ENCODE data around the gene TGFBR1.
"Not testable (repeated sequence)": the region's sequence is repeated elsewhere in the genome, so short reads cannot be mapped to it uniquely, and the experiment has no call there.

The TGFBR1 gene

DNA sequence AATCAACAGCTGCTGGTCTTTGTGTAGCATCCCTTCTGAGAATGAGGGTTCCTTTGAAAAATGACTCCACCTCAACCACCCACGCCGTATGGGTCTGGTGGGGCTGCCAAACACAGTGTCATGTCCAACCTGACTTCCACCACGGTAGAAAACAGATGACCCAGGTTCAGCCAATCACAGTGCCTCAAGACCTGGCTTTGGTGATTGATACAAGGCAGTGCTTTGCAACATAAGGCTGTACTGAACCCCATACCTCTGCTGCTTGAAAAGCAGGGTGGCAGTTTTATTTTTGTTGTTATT, 11.5 kb upstream of the TGFBR1 start:
- Histone ChIP-seq H3K4me1 (ENCODE audit: control insufficient read depth, insufficient read depth, low read length) (peaks cover 16% of the 10 kb centered on the region), H3K27me3 (ENCODE audit: control insufficient read depth, insufficient read depth, low read length, poor library complexity, severe bottlenecking) (no peaks in the 10 kb centered on the region), H3K36me3 (ENCODE audit: control insufficient read depth, insufficient read depth, low read length) (no peaks in the 10 kb centered on the region), H3K4me3 (ENCODE audit: insufficient read depth, low read depth, low read length) (no peak overlapping the region), H3K9me3 (ENCODE audit: control insufficient read depth, low read length) (no peaks in the 10 kb centered on the region), H3K27ac (ENCODE audit: insufficient read depth, low read depth, low read length, poor library complexity, severe bottlenecking) (no peak overlapping the region)
- 91 to 93% methylated on average over 3 of the region's 3 CpGs for WGBS, 2 experiments

DNA sequence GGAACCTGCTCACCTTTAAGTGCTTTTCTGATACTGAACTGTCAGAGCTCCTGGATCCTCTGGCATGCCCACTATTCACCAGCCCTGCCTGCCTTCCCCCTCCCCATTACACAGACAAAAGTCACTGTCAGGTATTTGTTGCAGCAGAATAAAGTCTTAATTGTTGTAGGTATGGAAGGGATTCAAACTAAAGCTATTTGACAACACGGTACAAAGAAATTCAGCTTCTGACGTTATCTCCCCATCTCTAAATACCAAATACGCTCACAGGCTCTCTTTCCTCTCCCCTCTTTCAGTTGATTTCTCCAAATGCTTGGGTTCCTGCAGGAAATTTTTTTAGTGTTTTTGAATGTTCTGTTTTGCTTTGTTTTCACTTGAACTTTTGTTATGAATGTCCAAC, 9.3 kb upstream of the TGFBR1 start:
- peaks cover 16% of the 10 kb centered on the region for H3K4me1 ChIP-seq (ENCODE audit: control insufficient read depth, insufficient read depth, low read length)
- no peaks in the 10 kb centered on the region for H3K36me3 ChIP-seq (ENCODE audit: control insufficient read depth, insufficient read depth, low read length)
- H3K9me3 ChIP-seq (ENCODE audit: control insufficient read depth, low read length) = no peaks in the 10 kb centered on the region
- no peaks in the 10 kb centered on the region for H3K27me3 ChIP-seq (ENCODE audit: control insufficient read depth, insufficient read depth, low read length, poor library complexity, severe bottlenecking)
- no peak overlapping the region for H3K27ac ChIP-seq (ENCODE audit: insufficient read depth, low read depth, low read length, poor library complexity, severe bottlenecking)
- WGBS, 2 experiments = 64 to 82% methylated on average over 3 of the region's 3 CpGs
- no peak overlapping the region for H3K4me3 ChIP-seq (ENCODE audit: insufficient read depth, low read depth, low read length)

DNA sequence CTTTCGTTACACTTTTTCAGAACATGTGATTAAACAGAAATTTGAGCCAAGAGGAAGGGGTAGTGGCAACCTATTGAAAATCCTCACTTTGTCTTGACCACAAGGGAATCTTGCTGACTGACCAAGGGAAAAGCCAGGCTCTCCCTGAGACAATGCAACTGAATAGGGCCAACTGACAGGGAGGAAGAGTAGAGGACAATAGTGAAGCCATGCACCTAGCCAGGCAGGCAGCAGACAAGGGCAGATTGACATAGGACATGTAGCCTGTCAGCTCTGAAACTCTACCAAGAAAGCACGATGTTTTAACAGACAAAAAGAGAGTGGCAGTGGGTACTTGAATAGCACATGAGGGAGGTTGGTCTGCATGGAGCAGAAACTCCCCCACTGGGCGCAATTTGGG, 8.5 kb upstream of the TGFBR1 start:
- Histone ChIP-seq H3K4me1 (ENCODE audit: control insufficient read depth, insufficient read depth, low read length) (peaks cover 16% of the 10 kb centered on the region), H3K4me3 (ENCODE audit: insufficient read depth, low read depth, low read length) (no peak overlapping the region), H3K27ac (ENCODE audit: insufficient read depth, low read depth, low read length, poor library complexity, severe bottlenecking) (peak overlapping the region; percentile 56), H3K36me3 (ENCODE audit: control insufficient read depth, insufficient read depth, low read length) (no peaks in the 10 kb centered on the region), H3K9me3 (ENCODE audit: control insufficient read depth, low read length) (no peaks in the 10 kb centered on the region), H3K27me3 (ENCODE audit: control insufficient read depth, insufficient read depth, low read length, poor library complexity, severe bottlenecking) (no peaks in the 10 kb centered on the region)
- 50 to 51% methylated on average over 3 of the region's 3 CpGs for WGBS, 2 experiments

- H3K27ac ChIP-seq (ENCODE audit: insufficient read depth, low read depth, low read length, poor library complexity, severe bottlenecking); H3K27me3 ChIP-seq (ENCODE audit: control insufficient read depth, insufficient read depth, low read length, poor library complexity, severe bottlenecking); H3K36me3 ChIP-seq (ENCODE audit: control insufficient read depth, insufficient read depth, low read length); H3K9me3 ChIP-seq (ENCODE audit: control insufficient read depth, low read length); H3K4me3 ChIP-seq (ENCODE audit: insufficient read depth, low read depth, low read length): not testable (repeated sequence)
- WGBS, 2 experiments = 90 to 92% methylated on average over 4 of the region's 5 CpGs
- H3K4me1 ChIP-seq (ENCODE audit: control insufficient read depth, insufficient read depth, low read length) = peaks cover 26% of the 10 kb centered on the region
Measured at GRCh38 chr9:99099806-99100585, 4.9 kb upstream of the TGFBR1 start.

DNA sequence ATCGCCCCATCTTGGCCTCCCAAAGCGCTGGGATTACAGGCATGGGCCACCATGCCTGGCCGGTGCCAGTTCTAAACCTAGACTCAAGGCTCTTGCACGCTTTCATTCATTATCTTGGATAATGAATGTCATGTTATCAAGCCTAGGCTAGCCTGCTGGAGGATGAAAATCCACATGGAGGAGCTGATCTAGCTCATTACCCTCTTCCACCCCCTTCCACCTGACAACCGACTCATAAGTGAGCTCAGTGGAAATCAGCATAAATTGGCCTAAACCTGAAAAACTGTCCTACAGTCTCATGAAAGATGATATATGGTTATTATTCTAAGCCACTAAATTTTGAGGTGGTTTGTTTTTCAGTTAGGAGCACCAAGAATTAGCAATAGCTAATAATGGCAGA, 3.6 kb upstream of the TGFBR1 start:
- whole genome bisulfite sequencing, 2 experiments = 94 to 96% methylated on average over 5 of the region's 5 CpGs

DNA sequence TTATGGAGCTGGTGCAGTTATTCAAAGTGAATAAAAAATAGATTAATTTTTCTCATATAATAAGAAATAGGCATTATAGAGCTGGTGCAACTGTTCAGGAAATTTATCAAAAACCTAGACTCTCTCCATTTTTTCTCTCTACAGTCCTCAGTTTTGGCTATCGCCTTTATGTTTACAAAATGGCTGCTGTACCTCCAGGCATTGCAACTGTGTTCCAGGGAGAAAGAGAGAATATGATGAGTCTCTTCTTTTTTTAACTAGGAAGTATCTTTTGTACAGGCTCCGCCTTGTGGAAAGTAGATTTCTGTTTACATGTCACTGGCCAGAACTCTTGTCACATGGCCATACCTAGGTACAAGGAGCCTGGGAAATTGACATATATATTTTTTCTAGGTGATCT, 3.1 kb upstream of the TGFBR1 start:
- H3K36me3 ChIP-seq (ENCODE audit: control insufficient read depth, insufficient read depth, low read length) = no peaks in the 10 kb centered on the region
- H3K4me1 ChIP-seq (ENCODE audit: control insufficient read depth, insufficient read depth, low read length) = peaks cover 15% of the 10 kb centered on the region
- H3K4me3 ChIP-seq (ENCODE audit: insufficient read depth, low read depth, low read length) = no peak overlapping the region
- H3K27ac ChIP-seq (ENCODE audit: insufficient read depth, low read depth, low read length, poor library complexity, severe bottlenecking) = no peak overlapping the region
- H3K27me3 ChIP-seq (ENCODE audit: control insufficient read depth, insufficient read depth, low read length, poor library complexity, severe bottlenecking) = peaks cover 5% of the 10 kb centered on the region
- 90% methylated on average over 2 of the region's 2 CpGs for WGBS, 2 experiments
- no peaks in the 10 kb centered on the region for H3K9me3 ChIP-seq (ENCODE audit: control insufficient read depth, low read length)

More for the DNA sequence above, 3.6 kb upstream of the TGFBR1 start:
- peaks cover 20% of the 10 kb centered on the region for H3K4me1 ChIP-seq (ENCODE audit: control insufficient read depth, insufficient read depth, low read length)
- H3K36me3 ChIP-seq (ENCODE audit: control insufficient read depth, insufficient read depth, low read length) = no peaks in the 10 kb centered on the region
- no peak overlapping the region for H3K27ac ChIP-seq (ENCODE audit: insufficient read depth, low read depth, low read length, poor library complexity, severe bottlenecking)
- no peak overlapping the region for H3K4me3 ChIP-seq (ENCODE audit: insufficient read depth, low read depth, low read length)
- H3K27me3 ChIP-seq (ENCODE audit: control insufficient read depth, insufficient read depth, low read length, poor library complexity, severe bottlenecking) = peaks cover 5% of the 10 kb centered on the region
- no peaks in the 10 kb centered on the region for H3K9me3 ChIP-seq (ENCODE audit: control insufficient read depth, low read length)

DNA sequence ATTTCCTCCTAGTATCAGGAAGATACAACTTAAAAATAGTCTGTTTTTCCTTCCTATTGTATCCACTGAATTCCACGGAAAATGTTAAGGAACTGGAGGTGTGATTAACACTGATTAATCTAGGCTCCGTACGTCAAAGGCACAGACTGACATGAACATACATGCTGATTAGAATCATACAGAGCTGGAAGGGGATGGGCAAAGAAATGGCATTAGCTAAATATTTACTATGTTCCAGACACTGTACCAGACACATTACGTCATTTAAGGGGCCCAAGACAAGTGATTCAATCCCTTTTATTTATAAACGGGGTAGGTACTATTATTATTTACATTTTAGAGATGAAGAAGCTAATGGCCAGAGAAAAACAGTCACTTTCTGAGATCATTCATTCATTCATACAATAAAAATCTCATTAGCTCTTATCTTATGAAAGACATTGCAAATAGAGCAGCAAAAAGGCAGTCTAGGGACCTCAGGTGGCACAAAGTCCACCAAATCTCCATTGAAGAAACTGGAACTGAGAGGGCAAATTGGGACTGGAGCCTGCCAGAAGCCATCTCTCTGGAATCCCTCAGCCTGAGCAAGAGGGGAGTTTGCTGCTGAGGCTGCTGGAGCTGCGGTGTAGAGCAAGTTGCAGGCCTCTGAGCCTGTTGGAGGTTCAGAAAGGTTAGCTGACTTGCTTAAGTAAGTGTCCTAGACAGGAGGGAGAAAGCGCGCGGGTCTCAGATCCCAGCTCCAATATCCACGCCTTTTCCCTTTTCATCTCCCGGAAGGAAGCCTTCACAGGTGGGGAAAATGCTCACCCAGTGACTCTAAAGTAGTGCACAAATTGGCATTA, 1.6 kb upstream of the TGFBR1 start:
- H3K4me3 ChIP-seq (ENCODE audit: insufficient read depth, low read depth, low read length) = no peak overlapping the region
- no peak overlapping the region for H3K27ac ChIP-seq (ENCODE audit: insufficient read depth, low read depth, low read length, poor library complexity, severe bottlenecking)
- peaks cover 5% of the 10 kb centered on the region for H3K27me3 ChIP-seq (ENCODE audit: control insufficient read depth, insufficient read depth, low read length, poor library complexity, severe bottlenecking)
- no peaks in the 10 kb centered on the region for H3K9me3 ChIP-seq (ENCODE audit: control insufficient read depth, low read length)
- 80% methylated on average over 9 to 11 of the region's 11 CpGs for WGBS, 2 experiments
- no peaks in the 10 kb centered on the region for H3K36me3 ChIP-seq (ENCODE audit: control insufficient read depth, insufficient read depth, low read length)
- peaks cover 24% of the 10 kb centered on the region for H3K4me1 ChIP-seq (ENCODE audit: control insufficient read depth, insufficient read depth, low read length)

GRCh38 chr9:99103901-99104458, 933 bp upstream of the TGFBR1 start:
- Histone ChIP-seq H3K4me1 (ENCODE audit: control insufficient read depth, insufficient read depth, low read length) (peaks cover 24% of the 10 kb centered on the region), H3K4me3 (ENCODE audit: insufficient read depth, low read depth, low read length) (peak overlapping the region; percentile 29), H3K27ac (ENCODE audit: insufficient read depth, low read depth, low read length, poor library complexity, severe bottlenecking) (no peak overlapping the region), H3K36me3 (ENCODE audit: control insufficient read depth, insufficient read depth, low read length) (no peaks in the 10 kb centered on the region), H3K9me3 (ENCODE audit: control insufficient read depth, low read length) (no peaks in the 10 kb centered on the region), H3K27me3 (ENCODE audit: control insufficient read depth, insufficient read depth, low read length, poor library complexity, severe bottlenecking) (peaks cover 5% of the 10 kb centered on the region)
- WGBS, 2 experiments = 27 to 33% methylated on average over 14 of the region's 14 CpGs

GRCh38 chr9:99105152-99106043, 485 bp downstream of the TGFBR1 start:
- WGBS, 2 experiments = 0 to 1% methylated on average over 118 of the region's 118 CpGs
- peaks cover 24% of the 10 kb centered on the region for H3K4me1 ChIP-seq (ENCODE audit: control insufficient read depth, insufficient read depth, low read length)
- H3K27me3 ChIP-seq (ENCODE audit: control insufficient read depth, insufficient read depth, low read length, poor library complexity, severe bottlenecking) = peaks cover 5% of the 10 kb centered on the region
- H3K36me3 ChIP-seq (ENCODE audit: control insufficient read depth, insufficient read depth, low read length) = no peaks in the 10 kb centered on the region
- H3K4me3 ChIP-seq (ENCODE audit: insufficient read depth, low read depth, low read length) = peak overlapping the region; percentile 75
- no peaks in the 10 kb centered on the region for H3K9me3 ChIP-seq (ENCODE audit: control insufficient read depth, low read length)
- peak overlapping the region; percentile 67 for H3K27ac ChIP-seq (ENCODE audit: insufficient read depth, low read depth, low read length, poor library complexity, severe bottlenecking)
